Left kidney (tissue), 2 donors: ENCODE results near the gene RCOR2. TPM values are rescaled to one million over a fixed set of nuclear protein-coding genes. Genes with fewer than 3 reads are reported as not detected.

Source experiments
- DNase-seq: peaks from one replicate; pipeline ENCODE4 v3.0.0-alpha.2; 2013
- polyA plus RNA-seq: library from polyadenylated mRNA; unstranded; fragments of 120-200 nt; gene quantifications from one replicate; pipeline ENCODE4 v1.2.1, GENCODE V29; 2013; ENCODE audit not compliant: insufficient read length

RCOR2 gene
- polyA plus RNA-seq, 1 donor: 12.2 TPM

DNA sequence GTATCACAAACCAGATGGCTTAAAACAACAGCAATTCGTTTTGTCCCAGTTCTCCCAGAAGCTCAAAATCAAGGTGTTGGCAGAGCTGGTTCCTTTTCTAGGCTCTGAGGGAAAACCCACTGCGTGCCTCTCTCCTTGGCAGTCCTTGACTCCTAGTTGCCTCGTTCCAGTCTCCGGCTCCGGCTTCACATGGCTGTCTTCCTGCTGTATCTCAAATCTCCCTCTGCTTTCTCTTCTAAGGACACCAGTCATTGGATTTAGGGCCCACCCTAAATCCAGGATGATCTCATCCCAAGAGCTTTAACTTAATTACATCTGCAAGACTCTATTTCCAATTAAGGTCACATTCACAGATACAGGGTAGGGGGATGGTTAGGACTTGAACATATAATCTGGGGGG lies 12.7 kb upstream of the RCOR2 start:
- DNase-seq: no peak

DNA sequence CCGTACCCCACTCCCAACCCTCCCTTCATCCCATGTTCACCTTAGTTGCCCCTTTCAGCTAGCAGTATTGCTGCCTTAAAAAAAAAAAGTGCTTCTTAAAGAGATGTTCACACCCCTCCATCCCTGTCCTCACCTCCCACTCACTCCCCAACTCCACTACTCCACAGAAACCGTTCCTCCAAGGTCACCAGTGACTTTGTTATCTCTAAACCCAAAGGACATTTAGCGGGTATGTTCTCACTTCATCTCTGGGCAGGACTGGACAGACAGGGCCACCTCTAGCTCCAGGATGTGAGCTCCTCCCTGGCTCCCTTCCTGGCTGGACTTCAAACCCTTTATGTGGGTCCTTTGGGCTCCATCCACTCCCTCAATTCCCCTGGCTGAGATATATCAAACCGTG lies 6.4 kb upstream of the RCOR2 start:
- DNase-seq: no peak

DNA sequence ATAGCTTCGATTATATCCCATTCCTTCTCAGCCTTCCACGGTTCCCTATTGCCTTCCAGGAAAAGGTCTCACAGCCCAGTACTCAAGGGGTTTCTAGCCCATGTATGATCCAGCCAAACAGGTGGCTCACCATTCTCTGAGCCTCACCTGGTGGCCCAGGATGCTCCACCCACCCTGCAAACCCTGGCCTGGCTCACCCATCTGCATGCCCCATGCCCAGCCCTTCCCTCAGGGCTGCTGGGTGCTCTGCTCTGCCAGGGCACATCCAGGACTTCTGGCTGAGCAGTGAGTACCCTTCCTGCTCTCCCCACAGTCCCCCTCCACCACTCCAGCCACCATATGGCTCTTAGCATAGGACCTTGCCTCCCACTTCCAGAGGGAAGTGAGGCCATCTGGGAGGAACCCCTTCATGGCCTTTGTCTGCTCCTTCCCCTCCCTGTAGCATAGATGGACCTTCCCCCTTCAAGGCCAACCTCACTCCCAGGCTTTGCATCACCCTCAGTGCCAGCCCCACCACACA lies 5.8 kb upstream of the RCOR2 start:
- DNase-seq: no peak

GRCh38 chr11:63920939-63921417 lies 4.0 kb upstream of the RCOR2 start:
- DNase-seq: peak; percentile 63

GRCh38 chr11:63920126-63920938 lies 3.4 kb upstream of the RCOR2 start:
- DNase-seq: peak; percentile 48

GRCh38 chr11:63919267-63920125 lies 2.5 kb upstream of the RCOR2 start:
- DNase-seq: peak; percentile 41

DNA sequence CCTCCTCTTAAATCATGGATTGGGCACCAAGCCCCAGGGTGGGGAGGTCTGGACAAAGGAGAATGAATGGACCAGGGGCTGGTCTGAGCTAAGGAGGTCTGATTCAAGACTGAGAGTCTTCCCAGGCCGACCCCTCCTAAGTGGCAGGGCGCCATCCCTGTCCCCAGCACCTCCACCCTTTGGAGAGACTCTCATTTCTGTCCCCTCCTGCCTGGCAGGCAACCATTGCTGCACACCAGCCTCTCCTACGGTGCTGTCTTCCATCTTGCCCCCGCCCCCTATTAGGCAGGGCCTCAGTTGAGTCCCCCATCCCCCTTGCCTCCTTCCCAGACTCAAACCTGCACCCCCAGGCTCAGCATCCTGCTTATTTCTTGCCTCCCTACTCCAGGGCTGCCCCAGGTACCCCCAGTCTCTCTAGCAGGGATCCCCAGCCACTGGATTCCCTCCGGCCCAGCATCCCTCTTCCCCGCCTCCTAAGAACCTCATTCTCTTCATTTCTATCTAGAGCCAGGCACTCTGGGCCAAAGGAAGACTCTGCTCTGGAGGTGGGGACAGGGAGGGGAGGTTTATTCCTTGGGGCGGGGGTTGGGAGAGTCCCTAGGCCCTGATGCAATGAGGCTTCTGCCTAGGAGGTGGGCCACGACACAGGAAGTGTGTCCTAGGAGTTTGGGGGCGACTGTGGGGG lies 1.7 kb upstream of the RCOR2 start:
- DNase-seq: no peak

- peak; percentile 45 for DNase-seq
These were observed 935 bp upstream of the RCOR2 start for GRCh38 chr11:63917692-63918506.

- peak; percentile 52 for DNase-seq
These were observed 765 bp downstream of the RCOR2 start for GRCh38 chr11:63915961-63916836.

- DNase-seq: no peak
These were observed 1.9 kb downstream of the RCOR2 start for GRCh38 chr11:63914896-63915691.

DNA sequence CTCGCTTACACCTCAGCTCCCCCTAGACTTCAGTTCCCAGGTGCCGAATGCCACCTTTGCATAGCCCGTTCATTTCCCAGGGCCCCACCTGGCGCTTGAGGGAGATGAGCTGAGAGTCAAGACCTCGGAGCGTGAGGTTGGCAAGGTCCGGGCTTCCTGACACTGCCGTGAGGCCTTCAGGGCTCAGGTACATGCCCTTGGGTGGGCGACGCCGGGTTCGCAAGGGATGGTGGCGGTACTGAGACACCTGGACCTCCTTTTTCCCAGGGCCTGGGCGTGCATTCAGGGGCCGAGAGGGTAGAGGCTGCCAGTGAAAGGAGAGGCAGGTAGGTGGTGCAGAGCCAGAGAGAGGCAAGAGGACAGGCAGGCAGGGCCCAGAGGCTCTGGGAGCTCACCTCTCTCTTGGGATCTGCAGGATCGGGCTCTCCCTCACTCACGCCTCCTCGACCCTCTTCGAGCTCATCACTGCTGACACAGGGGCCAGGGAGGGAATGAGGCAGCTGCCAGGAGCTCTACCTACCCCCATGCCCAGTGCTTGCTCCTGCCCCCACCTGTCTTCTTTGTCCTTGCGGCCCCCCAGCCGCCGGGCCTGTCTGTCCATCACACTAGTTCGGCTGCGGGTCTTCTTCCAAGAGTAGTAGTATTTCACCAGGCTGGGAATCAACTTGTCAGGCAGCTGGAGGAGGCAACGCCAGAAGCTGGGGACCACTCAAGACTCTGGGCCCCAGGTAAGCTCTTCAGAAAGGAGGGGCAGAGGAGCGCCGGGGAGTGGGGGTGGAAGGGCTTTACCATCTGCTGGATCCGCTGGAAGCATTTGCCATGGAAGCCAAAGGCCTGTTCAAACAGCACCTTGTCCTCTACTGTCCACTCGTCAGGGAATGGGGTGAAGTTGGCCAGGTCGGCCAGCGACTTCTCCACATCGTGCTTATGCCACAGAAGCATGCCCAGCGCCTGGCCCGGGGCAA lies 2.8 kb downstream of the RCOR2 start:
- DNase-seq: no peak

GRCh38 chr11:63912678-63913077 lies 4.3 kb downstream of the RCOR2 start:
- no peak for DNase-seq

GRCh38 chr11:63911876-63912275 lies 5.1 kb downstream of the RCOR2 start:
- DNase-seq: no peak

- DNase-seq: no peak
These were observed 5.5 kb downstream of the RCOR2 start for GRCh38 chr11:63911440-63911839.

DNA sequence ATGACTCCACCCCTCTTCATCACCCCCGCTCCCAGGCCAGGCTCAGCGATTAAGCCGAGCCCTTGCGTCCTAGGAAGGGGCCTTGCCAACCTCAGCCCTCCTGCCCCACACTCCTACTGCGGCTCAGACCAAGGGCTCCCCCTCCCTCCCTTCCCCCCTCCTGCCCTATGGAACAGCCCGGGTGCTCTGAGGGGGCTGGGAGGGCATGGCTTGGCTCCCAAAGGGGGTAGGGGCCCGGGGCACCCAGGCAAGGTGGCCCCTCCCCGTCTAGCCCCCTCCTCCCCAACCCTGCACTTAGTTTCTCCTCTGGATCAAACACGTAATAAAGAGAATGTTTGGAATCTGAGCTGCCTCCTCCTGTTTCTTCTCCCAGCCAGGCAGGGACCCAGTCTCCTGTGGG lies 6.3 kb downstream of the RCOR2 start:
- DNase-seq: no peak

DNA sequence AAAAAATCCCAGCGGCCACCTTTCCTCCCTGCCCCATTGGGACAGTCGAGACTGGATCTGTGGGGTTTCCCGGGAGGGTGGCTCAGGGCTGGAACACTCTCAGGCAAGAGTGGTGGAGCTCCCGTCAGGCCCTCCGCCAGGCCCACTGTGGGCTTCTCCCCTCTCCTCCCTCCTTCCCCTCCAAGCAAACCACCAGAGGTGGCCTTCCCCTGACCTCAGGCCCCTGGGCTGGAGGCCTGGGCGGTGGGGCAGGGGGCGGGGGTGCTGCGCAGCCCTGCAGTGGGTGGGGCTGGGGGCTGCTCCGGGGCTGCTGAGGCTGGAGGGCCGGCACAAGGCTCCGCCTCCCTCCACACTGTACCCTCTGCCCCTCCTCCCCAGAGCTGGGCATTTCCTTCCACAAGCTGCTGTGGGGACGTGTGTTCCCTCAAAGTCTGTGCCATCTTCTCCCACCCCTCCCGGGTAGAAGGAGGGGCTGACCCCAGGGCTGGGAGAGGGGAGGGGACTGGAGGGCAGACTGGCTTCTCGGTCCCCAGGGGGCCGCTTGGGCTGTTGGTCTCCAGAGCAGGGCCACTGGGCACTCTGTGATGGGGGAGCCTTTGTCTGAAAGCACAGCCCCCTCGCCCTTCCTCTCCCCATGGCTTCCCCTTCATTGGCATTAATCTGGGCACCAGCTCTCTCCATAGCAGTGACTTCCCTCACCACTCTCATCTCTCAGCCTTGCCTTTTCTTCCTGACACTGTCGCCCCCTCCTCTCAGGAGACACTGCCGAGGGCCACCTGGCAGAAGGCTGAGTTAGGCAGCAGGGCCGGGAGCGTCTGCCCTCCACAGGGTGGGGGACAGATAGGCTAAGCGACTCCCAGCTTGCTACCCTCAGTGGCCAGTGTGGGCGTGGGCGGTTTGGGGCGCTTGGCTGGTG lies 7.1 kb downstream of the RCOR2 start:
- DNase-seq: no peak
